ENCODE results near the gene FHIT.

Gene FHIT

DNA sequence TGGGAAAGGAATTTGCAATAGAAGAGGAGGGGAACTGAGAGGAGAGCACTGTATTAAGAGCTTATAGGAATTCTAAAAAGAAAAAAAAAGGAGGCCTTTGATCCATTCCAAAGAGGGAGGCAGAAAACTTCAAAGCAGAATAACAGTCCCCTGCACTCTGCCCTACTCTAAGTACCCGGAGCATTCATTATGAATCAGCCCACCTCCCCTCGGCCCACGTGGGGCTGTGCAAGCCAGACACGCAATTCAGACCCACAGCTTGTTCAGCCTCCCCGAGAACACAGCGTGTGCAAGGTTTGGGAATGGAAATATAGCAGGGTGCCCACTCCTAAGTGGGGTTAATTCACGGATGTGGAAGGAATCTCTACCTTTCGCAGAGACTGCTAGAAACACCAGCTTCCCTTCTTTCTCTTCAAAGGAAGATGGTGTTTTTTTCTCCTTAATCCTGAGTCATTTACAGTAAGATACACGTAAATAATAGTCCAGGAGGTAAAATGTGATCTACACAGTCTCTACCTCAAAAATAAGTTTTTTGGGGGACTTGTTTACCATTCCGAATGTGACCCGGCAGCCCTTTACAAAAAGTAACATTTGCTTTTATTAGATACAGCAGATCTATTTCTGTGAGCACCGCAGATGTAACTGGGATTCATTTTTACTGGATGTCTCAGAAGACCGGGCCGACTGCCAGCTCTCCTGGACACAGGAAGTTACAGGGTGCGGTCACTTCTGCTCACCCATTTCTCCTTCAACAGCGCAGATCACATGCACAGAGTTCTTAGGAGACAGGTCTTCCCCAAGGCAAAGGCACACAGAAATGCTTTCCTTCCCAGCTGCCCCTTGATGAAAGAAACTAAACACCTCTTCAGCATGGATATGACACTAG, 1433.0 kb downstream of the FHIT start:
- TF ChIP-seq CTCF (IDR thresholded peaks at IDR 0.05): no peak
- H3K9ac ChIP-seq: no peak overlapping the region
- H3K4me1 ChIP-seq: peaks cover 3% of the 10 kb centered on the region
- no peaks in the 10 kb centered on the region for H3K36me3 ChIP-seq (ENCODE audit: control insufficient read depth, insufficient read depth, low read length)
- H3K27me3 ChIP-seq (ENCODE audit: control insufficient read depth, insufficient read depth, low read length): no peaks in the 10 kb centered on the region
- H3K79me2 ChIP-seq: no peaks in the 10 kb centered on the region
- H3K4me3 ChIP-seq (ENCODE audit: low read depth, low read length): no peak overlapping the region
- no peaks in the 10 kb centered on the region for H3K9me3 ChIP-seq (ENCODE audit: control insufficient read depth, low read length)
- no peak overlapping the region for H2AFZ ChIP-seq
- H3K4me2 ChIP-seq (ENCODE audit: low read length): no peak overlapping the region
- H3K27ac ChIP-seq: no peak overlapping the region

- Histone ChIP-seq H3K27me3 (ENCODE audit: control insufficient read depth, insufficient read depth, low read length) (no peaks in the 10 kb centered on the region), H3K9ac (no peak overlapping the region), H3K9me3 (ENCODE audit: control insufficient read depth, low read length) (no peaks in the 10 kb centered on the region), H3K27ac (no peak overlapping the region), H3K79me2 (no peaks in the 10 kb centered on the region), H3K4me1 (peaks cover 3% of the 10 kb centered on the region), H3K4me3 (ENCODE audit: low read depth, low read length) (no peak overlapping the region), H2AFZ (peak overlapping the region; percentile 10), H3K4me2 (ENCODE audit: low read length) (no peak overlapping the region), H3K36me3 (ENCODE audit: control insufficient read depth, insufficient read depth, low read length) (no peaks in the 10 kb centered on the region)
- no peak for TF ChIP-seq CTCF (IDR thresholded peaks at IDR 0.05)
Measured at GRCh38 chr3:59817511-59817910, 1433.7 kb downstream of the FHIT start.

GRCh38 chr3:59816312-59816711, 1434.9 kb downstream of the FHIT start:
- Histone ChIP-seq H3K27me3 (ENCODE audit: control insufficient read depth, insufficient read depth, low read length) (no peaks in the 10 kb centered on the region), H2AFZ (no peak overlapping the region), H3K9ac (no peak overlapping the region), H3K79me2 (no peaks in the 10 kb centered on the region), H3K27ac (no peak overlapping the region), H3K9me3 (ENCODE audit: control insufficient read depth, low read length) (no peaks in the 10 kb centered on the region), H3K4me1 (peaks cover 3% of the 10 kb centered on the region), H3K4me2 (ENCODE audit: low read length) (no peak overlapping the region), H3K4me3 (ENCODE audit: low read depth, low read length) (no peak overlapping the region), H3K36me3 (ENCODE audit: control insufficient read depth, insufficient read depth, low read length) (no peaks in the 10 kb centered on the region)
- no peak for TF ChIP-seq CTCF (IDR thresholded peaks at IDR 0.05)

DNA sequence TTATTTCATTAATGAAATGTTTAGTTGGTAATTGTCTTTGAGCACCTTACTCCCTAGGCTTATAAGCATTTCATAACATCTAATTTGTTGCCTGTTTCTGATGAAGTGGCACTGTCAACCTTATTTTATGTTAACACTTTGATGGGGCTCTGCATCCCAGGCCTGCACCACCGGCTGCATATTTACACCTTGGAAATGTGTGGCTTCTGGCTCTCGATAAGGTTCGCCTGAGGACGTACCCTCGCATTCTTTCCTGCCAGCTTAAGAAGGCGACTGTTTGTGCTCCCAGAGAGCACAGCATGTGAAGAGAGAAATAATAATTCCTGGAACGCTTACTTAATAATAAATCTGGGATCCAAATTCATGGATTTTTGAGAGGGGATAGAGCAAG, 1438.1 kb downstream of the FHIT start:
- no peak overlapping the region for H2AFZ ChIP-seq
- H3K36me3 ChIP-seq (ENCODE audit: control insufficient read depth, insufficient read depth, low read length): no peaks in the 10 kb centered on the region
- peaks cover 3% of the 10 kb centered on the region for H3K4me1 ChIP-seq
- no peaks in the 10 kb centered on the region for H3K79me2 ChIP-seq
- H3K9me3 ChIP-seq (ENCODE audit: control insufficient read depth, low read length): no peaks in the 10 kb centered on the region
- no peak overlapping the region for H3K4me2 ChIP-seq (ENCODE audit: low read length)
- no peak overlapping the region for H3K4me3 ChIP-seq (ENCODE audit: low read depth, low read length)
- H3K9ac ChIP-seq: no peak overlapping the region
- no peak for TF ChIP-seq CTCF (IDR thresholded peaks at IDR 0.05)
- no peak overlapping the region for H3K27ac ChIP-seq
- no peaks in the 10 kb centered on the region for H3K27me3 ChIP-seq (ENCODE audit: control insufficient read depth, insufficient read depth, low read length)
